Fibroblast of skin of abdomen (primary cell): ENCODE measurements around the gene SHISA8. TPM values are rescaled to one million over a fixed set of nuclear protein-coding genes. Genes with fewer than 3 reads are reported as not detected.
"Not testable (repeated sequence)": the region's sequence is repeated elsewhere in the genome, so short reads cannot be mapped to it uniquely, and the experiment has no call there.

ENCODE experiments used
- DNase-seq: peaks from one replicate; pipeline ENCODE4 v3.0.0-alpha.2; 2013
- polyA plus RNA-seq, 2 experiments: library from polyadenylated mRNA; unstranded; fragments of 120-200 nt; gene quantifications; one replicate each; pipeline ENCODE4 v1.2.1, GENCODE V29; 2013; ENCODE audit not compliant: insufficient read length in 2 of 2

Gene SHISA8
- not detected for polyA plus RNA-seq (2013, experiment 1 of 2; ENCODE audit: insufficient read length)
- not detected for polyA plus RNA-seq (2013, experiment 2 of 2; ENCODE audit: insufficient read length)

DNA sequence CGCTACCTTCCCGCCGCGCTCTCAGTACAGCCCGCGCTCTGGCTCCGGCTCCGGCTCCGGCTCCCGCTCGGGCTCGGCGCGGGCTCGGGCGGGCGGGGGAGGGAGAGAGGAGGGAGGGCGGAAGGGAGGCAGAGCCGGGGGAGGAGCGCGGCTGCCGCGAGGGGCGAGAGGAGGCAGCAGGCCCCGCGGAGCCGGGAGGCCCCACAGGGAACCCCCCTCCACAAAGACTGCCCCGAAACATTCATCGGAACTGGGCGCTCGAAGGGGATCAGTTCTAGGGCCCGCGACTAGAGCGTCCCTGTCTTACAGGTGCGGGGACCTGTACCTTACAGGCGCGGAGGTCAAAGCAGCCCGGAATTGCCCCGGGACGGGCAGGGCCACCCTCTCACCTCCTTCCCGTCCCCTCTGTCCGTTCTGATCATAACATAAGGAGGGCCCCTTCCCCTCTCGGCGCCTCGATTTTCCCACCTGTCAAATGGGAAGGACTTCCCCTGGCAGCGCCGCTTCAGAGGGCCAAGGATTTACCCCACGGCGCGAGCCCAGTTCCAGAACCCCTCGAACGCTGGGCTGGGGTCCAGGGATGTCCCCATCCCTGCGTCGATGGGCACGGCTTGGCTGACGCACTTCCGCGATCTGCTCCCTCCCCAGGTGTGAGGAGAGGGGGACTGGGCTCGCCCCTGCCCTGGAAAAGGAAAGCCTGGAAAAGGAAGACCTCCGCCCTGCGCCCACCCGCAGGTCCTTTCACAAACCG, at the start of gene SHISA8:
Gene SHISA8, minus strand, starts transcription at position 40 of the 751 bp plus-strand sequence. CDS start 407 bp downstream, outside the sequence.
- peak; percentile 34 for DNase-seq

GRCh38 chr22:41964112-41964491, 49.2 kb upstream of the SHISA8 start:
- no peak for DNase-seq

GRCh38 chr22:41963453-41964111, 48.7 kb upstream of the SHISA8 start:
- no peak for DNase-seq

GRCh38 chr22:41957941-41958556, 43.2 kb upstream of the SHISA8 start:
- DNase-seq: no peak

DNA sequence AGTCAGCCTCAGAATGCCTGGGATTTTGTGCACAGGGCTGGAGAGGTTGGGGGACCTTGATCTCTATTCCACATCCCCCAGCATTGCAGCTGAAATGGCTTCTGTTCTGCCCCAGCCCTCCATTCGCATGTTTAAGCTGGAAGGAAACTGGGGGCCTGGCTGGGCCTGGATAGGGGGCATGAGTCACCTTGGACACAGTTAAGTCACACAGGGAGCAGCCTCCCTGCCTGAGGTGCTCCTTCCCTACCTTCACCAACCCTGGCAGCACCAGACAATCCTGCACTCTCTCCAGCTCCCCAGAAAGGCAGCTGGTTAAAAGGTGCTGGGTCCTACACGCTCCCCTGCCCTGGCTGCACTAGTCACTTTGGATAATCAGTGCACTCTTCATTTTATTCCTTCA, 37.8 kb upstream of the SHISA8 start:
- DNase-seq: no peak

- DNase-seq: no peak
Observed at GRCh38 chr22:41951898-41952474, 37.1 kb upstream of the SHISA8 start, which contains the start of gene SMIM45. Gene SMIM45 (plus strand): TSS chr22:41952150.

DNA sequence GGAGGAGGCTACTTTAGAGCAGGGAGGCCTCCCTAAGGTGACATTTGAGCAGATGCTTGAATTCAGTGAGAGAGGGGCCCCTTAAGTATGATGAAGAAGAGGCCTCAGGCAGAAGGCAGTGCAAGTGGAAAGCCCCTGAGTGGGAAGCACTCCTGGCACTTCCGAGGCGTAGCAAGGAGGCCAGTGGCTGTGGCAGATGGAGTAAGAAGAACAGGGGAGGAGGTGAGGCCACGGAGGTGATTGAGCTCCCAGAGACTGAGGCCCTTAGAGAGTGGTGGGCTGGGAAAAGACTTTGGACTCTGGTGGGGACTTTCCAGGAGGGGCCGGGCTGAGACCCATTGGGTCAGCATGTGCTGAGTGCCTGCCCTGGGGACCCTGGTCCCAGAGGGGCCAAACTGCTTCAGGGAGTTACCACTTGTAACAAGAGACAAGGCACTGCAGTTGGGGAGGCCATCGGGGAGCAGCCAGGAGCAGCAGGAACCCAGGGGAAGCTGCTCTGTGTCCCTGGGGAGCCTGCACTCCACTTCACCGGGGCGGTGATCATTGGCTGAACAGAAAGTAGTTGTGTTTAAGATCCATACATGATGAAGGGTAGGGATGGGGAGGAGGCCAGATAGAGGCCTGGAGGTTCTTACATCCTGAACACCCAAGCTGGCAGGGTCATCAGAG, 34.6 kb upstream of the SHISA8 start:
- DNase-seq: no peak

- not testable (repeated sequence) for DNase-seq
Observed at GRCh38 chr22:41948928-41949296, 34.0 kb upstream of the SHISA8 start.

DNA sequence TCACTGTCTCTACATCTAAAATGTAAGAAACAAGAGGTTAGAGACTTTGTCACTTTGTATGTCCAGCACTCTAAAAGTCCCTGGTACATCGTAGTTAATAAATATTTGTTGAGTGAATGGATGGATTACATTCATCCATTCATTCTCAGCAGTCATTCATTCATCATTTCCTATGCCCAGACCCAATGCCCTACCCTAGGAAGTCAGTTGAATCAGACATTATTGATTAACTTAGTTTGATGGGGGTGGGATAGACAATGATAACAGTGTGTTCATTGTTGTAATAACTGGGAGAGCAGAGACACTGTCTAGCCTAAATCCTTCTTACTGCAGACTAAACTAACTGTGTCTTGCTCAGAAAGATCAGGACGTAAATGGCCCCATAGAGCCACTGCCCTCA, 33.3 kb upstream of the SHISA8 start:
- DNase-seq: no peak

GRCh38 chr22:41947424-41948080, 32.7 kb upstream of the SHISA8 start:
- no peak for DNase-seq

DNA sequence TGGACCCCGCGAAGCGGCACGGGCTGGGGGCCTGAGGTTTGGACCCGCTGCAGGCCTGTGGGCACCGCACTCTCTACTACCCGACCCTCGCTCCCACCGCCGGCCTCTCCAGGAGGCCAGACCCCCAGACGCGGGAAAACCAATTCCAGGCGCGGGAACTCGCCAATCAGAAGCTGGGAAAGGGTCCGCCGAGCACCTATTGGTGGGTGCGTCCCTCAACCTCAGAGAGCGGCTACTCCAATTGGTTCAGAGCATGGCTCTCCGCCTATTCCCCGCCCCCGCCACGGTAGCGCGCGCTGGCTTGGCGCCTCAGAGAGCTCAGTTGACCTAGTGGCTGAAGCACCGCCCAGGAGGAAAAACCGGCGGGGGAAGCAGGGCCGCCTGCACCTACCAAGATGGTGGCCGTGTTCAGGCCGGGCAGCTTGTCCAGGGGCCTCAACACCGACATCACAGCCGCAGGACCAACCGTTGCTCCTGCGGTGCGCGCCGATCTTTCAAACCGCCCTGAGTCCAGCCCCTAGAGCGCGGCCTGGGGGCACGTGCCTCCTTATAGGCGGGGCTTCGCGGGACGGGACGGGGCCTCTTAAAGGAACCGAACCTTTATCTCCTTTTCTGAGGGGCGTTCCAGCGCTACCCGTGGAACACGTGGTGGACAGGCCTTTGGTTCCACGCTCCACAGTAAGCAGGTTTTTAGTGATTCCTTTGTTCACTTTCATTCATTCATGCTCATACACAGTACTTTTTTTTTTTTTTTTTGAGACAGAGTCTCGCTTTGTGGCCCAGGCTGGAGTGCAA, 32.0 kb upstream of the SHISA8 start, which contains the start of gene CENPM:
Gene CENPM, minus strand, starts transcription at position 524 of the 795 bp plus-strand sequence. Its CDS starts 76 bp downstream, at position 448.
- DNase-seq: peak; percentile 93

DNA sequence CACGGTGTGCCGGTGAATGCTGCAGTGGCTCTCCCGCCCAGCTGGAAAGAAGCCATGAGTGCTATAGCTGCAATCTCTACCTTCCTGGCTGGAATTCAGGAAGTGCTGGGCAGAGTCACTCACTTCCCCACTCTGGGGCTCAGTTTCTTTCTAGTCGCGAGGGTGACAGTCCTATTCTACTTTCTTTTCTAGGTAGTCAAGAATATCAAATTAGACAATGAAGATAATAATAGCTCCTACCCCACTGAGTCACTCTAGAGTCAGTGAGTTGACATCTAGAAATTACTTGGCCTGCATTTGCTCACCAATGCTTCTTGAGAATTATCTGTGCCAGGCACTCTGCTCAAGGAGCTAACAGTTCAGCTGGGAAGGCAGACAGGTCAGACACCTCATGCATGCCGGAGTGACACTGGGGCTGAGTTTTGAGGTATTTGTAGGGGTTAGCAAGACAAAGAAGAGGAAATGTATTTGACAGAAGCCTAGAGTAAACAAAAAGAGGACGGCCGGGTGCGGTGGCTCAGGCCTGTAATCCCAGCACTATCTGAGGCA, 28.9 kb upstream of the SHISA8 start:
- no peak for DNase-seq

DNA sequence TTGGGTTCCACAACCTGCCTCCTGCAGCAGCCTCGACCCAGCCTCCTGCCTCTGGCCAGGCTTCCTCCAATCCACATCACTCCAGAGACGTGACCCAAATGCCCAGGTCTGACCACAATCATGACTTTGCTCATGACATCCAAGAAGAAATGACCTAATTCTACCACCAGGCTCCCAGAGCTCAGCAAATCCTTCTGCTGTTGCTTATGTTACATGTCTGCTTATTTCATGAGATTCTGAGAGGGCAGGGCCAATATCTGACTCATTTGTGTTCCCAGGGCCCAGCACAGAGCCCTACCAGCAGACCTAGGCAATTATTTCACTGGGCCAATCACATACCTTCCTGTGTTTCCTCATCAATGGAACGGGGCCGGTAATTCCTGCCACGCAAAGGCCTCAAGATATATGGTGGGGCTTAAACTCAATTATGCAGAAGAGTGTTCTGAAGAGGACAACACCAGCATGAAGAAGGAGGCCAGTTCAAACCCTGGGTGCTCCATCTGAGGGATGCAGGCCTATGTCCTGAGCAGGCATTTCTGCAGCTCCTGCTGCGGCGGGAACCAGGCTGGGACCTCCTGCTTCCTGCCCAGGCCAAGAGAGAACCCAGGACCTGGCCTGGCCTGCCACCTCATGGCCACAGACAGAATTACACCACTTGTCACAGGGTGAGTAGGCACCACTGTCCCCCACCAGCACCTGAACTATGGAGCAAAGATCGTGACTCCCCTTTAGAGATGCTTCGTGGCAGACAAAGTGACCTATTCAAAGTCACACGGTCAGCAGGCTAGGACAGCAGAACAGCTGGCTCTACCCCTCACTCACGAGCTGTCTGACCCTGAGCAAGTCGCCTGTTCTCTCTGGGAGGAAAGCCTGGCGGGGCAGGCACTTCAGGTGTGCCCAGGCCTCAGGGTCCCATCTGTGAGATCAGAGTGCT, 26.2 kb upstream of the SHISA8 start:
- DNase-seq: peak; percentile 79

GRCh38 chr22:41939981-41940831, 25.3 kb upstream of the SHISA8 start:
- DNase-seq: no peak

- no peak for DNase-seq
Observed at GRCh38 chr22:41936894-41937169, 22.0 kb upstream of the SHISA8 start.

- no peak for DNase-seq
Observed at GRCh38 chr22:41935509-41935908, 20.6 kb upstream of the SHISA8 start.

- no peak for DNase-seq
Observed at GRCh38 chr22:41935015-41935351, 20.1 kb upstream of the SHISA8 start.

DNA sequence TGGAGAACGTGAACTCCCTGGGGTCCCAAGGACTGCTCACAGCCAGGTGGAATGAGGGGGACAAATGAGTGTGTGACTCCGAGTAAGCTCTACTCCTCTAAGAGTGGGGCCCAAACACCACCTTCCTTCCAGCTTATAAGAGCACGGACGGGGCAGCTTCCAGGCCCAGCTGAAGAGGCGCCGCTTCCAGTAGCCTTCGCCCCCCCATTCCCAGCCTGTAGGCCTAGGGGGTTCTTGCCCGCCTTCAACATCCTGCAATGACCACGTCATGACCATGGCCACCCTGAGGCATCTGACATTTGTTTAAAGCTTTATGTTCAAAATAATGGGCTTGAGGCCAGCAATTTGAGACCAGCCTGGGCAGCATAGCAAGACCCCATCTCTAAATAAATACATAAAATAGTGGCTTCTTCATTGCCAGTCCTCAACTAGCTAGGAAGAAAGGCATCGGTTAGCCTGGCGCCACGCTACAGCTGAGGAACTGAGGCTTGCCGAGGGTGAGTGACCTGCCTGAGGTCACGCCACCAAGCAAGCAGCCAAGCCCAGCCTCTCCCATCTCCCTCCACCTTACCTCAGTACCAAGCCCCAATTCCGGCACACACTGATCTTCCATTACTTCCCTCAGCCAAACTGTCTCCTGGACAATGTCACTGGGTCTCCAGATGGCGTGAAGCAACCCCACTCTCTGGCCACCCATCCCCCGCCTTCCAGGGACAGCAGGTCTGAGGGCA, 19.6 kb upstream of the SHISA8 start:
- DNase-seq: no peak
